IPS-NIHi7 (cell line): ENCODE results near the gene SCARB1.
A peak's percentile ranks its signal among the peaks of the same experiment; 100 is the strongest.

Experiments
- DNase-seq: peaks from one replicate; pipeline ENCODE4 v3.0.0; 2012; ENCODE audit warnings: mixed read lengths; ENCODE audit errors: extremely low spot score

SCARB1 gene

GRCh38 chr12:124774462-124775167 lies 89.0 kb downstream of the SCARB1 start:
- no peak for DNase-seq

GRCh38 chr12:124774054-124774461 lies 89.6 kb downstream of the SCARB1 start:
- DNase-seq, result no peak

GRCh38 chr12:124772289-124773170 lies 91.1 kb downstream of the SCARB1 start:
- no peak for DNase-seq

- peak; percentile 91 for DNase-seq
Measured at GRCh38 chr12:124771462-124772288, 92.0 kb downstream of the SCARB1 start.

- DNase-seq, result no peak
Measured at GRCh38 chr12:124770728-124771127, 92.9 kb downstream of the SCARB1 start.

GRCh38 chr12:124769881-124770512 lies 93.7 kb downstream of the SCARB1 start:
- no peak for DNase-seq

GRCh38 chr12:124769163-124769530 lies 94.5 kb downstream of the SCARB1 start:
- DNase-seq, result no peak

- DNase-seq, result no peak
Measured at GRCh38 chr12:124768452-124769162, 95.1 kb downstream of the SCARB1 start.

GRCh38 chr12:124767066-124767821 lies 96.4 kb downstream of the SCARB1 start:
- peak; percentile 95 for DNase-seq

GRCh38 chr12:124766727-124767065 lies 97.0 kb downstream of the SCARB1 start:
- DNase-seq, result no peak

GRCh38 chr12:124765581-124766489 lies 97.8 kb downstream of the SCARB1 start:
- no peak for DNase-seq

GRCh38 chr12:124764870-124765580 lies 98.6 kb downstream of the SCARB1 start:
- DNase-seq, result no peak

- DNase-seq, result no peak
Measured at GRCh38 chr12:124764451-124764850, 99.2 kb downstream of the SCARB1 start.

- no peak for DNase-seq
Measured at GRCh38 chr12:124763594-124763979, 100.1 kb downstream of the SCARB1 start.

GRCh38 chr12:124762791-124763593 lies 100.7 kb downstream of the SCARB1 start:
- DNase-seq, result no peak

GRCh38 chr12:124762384-124762783 lies 101.3 kb downstream of the SCARB1 start:
- no peak for DNase-seq

GRCh38 chr12:124761871-124762270 lies 101.8 kb downstream of the SCARB1 start:
- no peak for DNase-seq

- DNase-seq, result no peak
Measured at GRCh38 chr12:124761056-124761455, 102.6 kb downstream of the SCARB1 start.
